Testis (tissue), 2 donors: ENCODE measurements around the gene ZYX.

Experiments used
- POLR2A ChIP-seq: fragments of 450-650 bp; IDR thresholded peaks from one replicate; pipeline ENCODE4 v1.6.1; 2017; ENCODE audit warnings: antibody characterized with exemption, mild to moderate bottlenecking, moderate library complexity
- TF ChIP-seq, protein P1 (sequence below), 3 experiments: fragments of 450-650 bp in 2 of 3; fragments of 200-600 bp in 1 of 3; sonication (generic) in 1 of 3; IDR thresholded peaks; one replicate each; pipeline ENCODE4 v1.5.1; 2016 to 2019; ENCODE audit warnings: antibody characterized with exemption in 3 of 3, mild to moderate bottlenecking in 2 of 3, moderate library complexity in 1 of 3

DNA sequence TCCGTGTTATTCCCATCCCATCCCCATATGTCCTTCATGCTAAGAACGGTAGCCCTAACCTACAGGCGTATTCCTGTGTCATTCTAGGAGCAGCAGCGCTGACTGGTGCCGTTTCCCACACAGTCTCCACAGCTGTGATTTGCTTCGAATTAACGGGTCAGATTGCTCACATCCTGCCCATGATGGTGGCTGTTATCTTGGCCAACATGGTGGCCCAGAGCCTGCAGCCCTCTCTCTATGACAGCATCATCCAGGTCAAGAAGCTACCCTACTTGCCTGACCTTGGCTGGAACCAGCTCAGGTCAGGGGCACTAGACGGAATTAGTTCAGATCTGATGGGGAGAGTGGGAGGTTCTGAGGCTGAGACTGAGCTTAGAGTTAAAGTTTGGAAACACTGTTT lies 39.3 kb upstream of the ZYX start:
- TF ChIP-seq, protein P1, sequence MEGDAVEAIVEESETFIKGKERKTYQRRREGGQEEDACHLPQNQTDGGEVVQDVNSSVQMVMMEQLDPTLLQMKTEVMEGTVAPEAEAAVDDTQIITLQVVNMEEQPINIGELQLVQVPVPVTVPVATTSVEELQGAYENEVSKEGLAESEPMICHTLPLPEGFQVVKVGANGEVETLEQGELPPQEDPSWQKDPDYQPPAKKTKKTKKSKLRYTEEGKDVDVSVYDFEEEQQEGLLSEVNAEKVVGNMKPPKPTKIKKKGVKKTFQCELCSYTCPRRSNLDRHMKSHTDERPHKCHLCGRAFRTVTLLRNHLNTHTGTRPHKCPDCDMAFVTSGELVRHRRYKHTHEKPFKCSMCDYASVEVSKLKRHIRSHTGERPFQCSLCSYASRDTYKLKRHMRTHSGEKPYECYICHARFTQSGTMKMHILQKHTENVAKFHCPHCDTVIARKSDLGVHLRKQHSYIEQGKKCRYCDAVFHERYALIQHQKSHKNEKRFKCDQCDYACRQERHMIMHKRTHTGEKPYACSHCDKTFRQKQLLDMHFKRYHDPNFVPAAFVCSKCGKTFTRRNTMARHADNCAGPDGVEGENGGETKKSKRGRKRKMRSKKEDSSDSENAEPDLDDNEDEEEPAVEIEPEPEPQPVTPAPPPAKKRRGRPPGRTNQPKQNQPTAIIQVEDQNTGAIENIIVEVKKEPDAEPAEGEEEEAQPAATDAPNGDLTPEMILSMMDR (IDR thresholded peaks at IDR 0.05): no peak
- TF ChIP-seq POLR2A: no peak
